Naive B cell (primary cell): Measurements from ENCODE around the gene TECRL. TPM values are rescaled to one million over a fixed set of nuclear protein-coding genes. Genes with fewer than 3 reads are reported as not detected.

ENCODE experiments used
- ATAC-seq, 2 donors: fragments of 150-1000 bp; cut with Tn5 transposase; 2 replicates each; pipeline ENCODE4 v1.10.0; 2021; ENCODE audit warnings: low read depth in 2 of 2, mild to moderate bottlenecking in 2 of 2, moderate library complexity in 2 of 2
- DNase-seq: peaks from one replicate; pipeline ENCODE4 v3.0.0; 2022
- H3K27ac Mint-ChIP-seq, 6 donors: one replicate each; pipeline ENCODE4 v1.8.0; 2020 to 2022; ENCODE audit warnings: mild to moderate bottlenecking in 6 of 6, mixed read lengths in 6 of 6, moderate library complexity in 5 of 6, inconsistent platforms in 2 of 6
- H3K27me3 Mint-ChIP-seq, 3 donors: one replicate each; pipeline ENCODE4 v1.8.0; 2021 to 2022; ENCODE audit warnings: mixed read lengths in 3 of 3, mild to moderate bottlenecking in 1 of 3
- H3K36me3 Mint-ChIP-seq, 2 donors: one replicate each; pipeline ENCODE4 v1.8.0; 2020 to 2022; ENCODE audit warnings: mixed read lengths in 2 of 2, inconsistent platforms in 1 of 2, mild to moderate bottlenecking in 1 of 2
- H3K4me1 Mint-ChIP-seq, 3 donors: one replicate each; pipeline ENCODE4 v1.8.0; 2020 to 2022; ENCODE audit warnings: mixed read lengths in 3 of 3, inconsistent platforms in 1 of 3, mild to moderate bottlenecking in 1 of 3, moderate library complexity in 1 of 3
- H3K4me3 Mint-ChIP-seq, 8 donors: one replicate each; pipeline ENCODE4 v1.8.0; 2020 to 2022; ENCODE audit warnings: mild to moderate bottlenecking in 8 of 8, mixed read lengths in 8 of 8, moderate library complexity in 8 of 8, inconsistent platforms in 2 of 8
- H3K9me3 Mint-ChIP-seq, 7 donors: one replicate each; pipeline ENCODE4 v1.8.0; 2020 to 2022; ENCODE audit warnings: mixed read lengths in 7 of 7, mild to moderate bottlenecking in 5 of 7, inconsistent platforms in 2 of 7, moderate library complexity in 1 of 7
- polyA plus RNA-seq, 6 donors: library from polyadenylated mRNA; unstranded; fragments of 300-500 nt; fragmentation: Illumina TruSeq; gene quantifications; one replicate each; pipeline ENCODE4 v1.2.3, GENCODE V29; 2021; ENCODE audit warnings: low read depth in 6 of 6

The TECRL gene
- polyA plus RNA-seq, 6 donors from 2014 or later = not detected

GRCh38 chr4:64271601-64272081, 137.6 kb downstream of the TECRL start:
- no peak overlapping the region for H3K27ac Mint-ChIP-seq
- no peaks in the 10 kb centered on the region for H3K27me3 Mint-ChIP-seq
- H3K36me3 Mint-ChIP-seq = no peaks in the 10 kb centered on the region
- H3K9me3 Mint-ChIP-seq = peaks cover 0 to 11% (median 5%) of the 10 kb centered on the region in 7 donors
- DNase-seq (no peak), ATAC-seq (no peak)
- H3K4me3 Mint-ChIP-seq = no peak overlapping the region
- H3K4me1 Mint-ChIP-seq = no peaks in the 10 kb centered on the region

GRCh38 chr4:64266669-64267068, 142.6 kb downstream of the TECRL start:
- Mint-ChIP-seq H3K4me3 (no peak overlapping the region), H3K9me3 (peaks cover 0 to 13% (median 6%) of the 10 kb centered on the region in 7 donors), H3K36me3 (no peaks in the 10 kb centered on the region), H3K27ac (no peak overlapping the region), H3K4me1 (no peaks in the 10 kb centered on the region), H3K27me3 (no peaks in the 10 kb centered on the region)
- no peak for DNase-seq
- no peak for ATAC-seq

GRCh38 chr4:64266263-64266662, 143.0 kb downstream of the TECRL start:
- Mint-ChIP-seq H3K4me3 (no peak overlapping the region), H3K27me3 (no peaks in the 10 kb centered on the region), H3K27ac (no peak overlapping the region), H3K9me3 (peaks cover 0 to 13% (median 6%) of the 10 kb centered on the region in 7 donors), H3K36me3 (no peaks in the 10 kb centered on the region), H3K4me1 (no peaks in the 10 kb centered on the region)
- ATAC-seq = no peak
- DNase-seq = no peak

DNA sequence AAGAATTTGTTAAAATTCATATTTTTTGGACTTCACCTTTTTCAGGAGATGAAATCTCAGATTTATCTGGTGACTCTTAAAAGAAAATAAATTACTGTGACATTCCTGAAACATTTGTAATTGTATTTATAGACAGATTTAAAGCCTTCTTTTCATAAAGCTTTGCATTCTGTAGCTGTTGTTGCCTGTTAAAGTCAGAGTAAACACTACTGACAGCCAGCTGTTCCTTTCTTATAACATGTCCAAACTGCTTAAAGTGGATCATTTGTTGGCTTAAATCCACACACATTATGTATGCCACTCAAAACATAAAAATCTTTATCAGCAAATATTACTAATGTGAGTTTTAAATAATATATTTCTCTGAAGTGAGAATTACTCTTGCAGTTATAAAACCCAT, 157.5 kb downstream of the TECRL start:
- H3K36me3 Mint-ChIP-seq = no peaks in the 10 kb centered on the region
- DNase-seq = no peak
- no peak overlapping the region for H3K27ac Mint-ChIP-seq
- no peak for ATAC-seq
- peaks cover 2 to 14% (median 5%) of the 10 kb centered on the region in 7 donors for H3K9me3 Mint-ChIP-seq
- no peaks in the 10 kb centered on the region for H3K27me3 Mint-ChIP-seq
- H3K4me1 Mint-ChIP-seq = no peaks in the 10 kb centered on the region
- H3K4me3 Mint-ChIP-seq = no peak overlapping the region

DNA sequence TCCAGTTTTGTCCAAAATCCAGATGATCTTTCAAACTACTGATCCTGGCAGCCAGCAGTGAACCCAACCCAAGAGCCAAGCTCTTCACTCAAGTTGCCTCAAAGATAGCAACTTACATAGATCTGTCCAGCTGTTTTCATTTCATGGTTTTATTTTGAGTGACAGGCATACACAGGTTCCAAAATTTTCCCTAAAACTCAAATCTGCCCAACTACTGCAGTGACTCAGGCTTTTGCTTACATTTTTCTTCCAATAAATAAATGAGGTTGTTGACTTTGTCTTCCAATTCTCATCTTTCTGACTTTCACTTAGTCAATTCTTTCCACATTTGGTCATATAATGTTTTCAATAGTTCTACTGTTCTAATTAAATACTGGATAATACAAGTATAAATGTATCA, 158.8 kb downstream of the TECRL start:
- H3K4me1 Mint-ChIP-seq = no peaks in the 10 kb centered on the region
- no peaks in the 10 kb centered on the region for H3K36me3 Mint-ChIP-seq
- H3K27ac Mint-ChIP-seq = no peak overlapping the region

DNA sequence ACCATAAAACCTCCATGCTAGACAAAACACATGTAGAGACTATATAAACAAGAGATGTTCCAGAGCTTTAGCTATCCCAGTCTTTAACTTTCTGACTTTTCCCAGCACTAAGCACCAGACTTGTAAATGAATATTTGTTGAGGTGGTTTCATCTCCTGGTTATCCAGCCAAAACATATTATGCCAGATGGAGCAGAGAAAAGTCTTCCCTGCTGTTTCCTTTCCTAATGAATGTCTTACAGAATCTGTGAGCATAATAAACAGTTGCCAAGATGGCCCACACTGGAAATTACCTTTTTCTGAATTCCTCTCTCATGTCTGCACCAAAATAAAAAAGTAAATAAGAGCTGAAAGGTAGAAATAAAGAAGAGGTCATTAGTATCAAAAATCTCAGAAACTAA, 159.2 kb downstream of the TECRL start:
- Mint-ChIP-seq H3K4me3 (no peak overlapping the region), H3K36me3 (no peaks in the 10 kb centered on the region)
- no peak for ATAC-seq

More for the DNA sequence above, 158.8 kb downstream of the TECRL start:
- Mint-ChIP-seq H3K4me3 (no peak overlapping the region), H3K27me3 (no peaks in the 10 kb centered on the region), H3K9me3 (peaks cover 2 to 14% (median 5%) of the 10 kb centered on the region in 7 donors)
- DNase-seq = no peak
- ATAC-seq = no peak

DNA sequence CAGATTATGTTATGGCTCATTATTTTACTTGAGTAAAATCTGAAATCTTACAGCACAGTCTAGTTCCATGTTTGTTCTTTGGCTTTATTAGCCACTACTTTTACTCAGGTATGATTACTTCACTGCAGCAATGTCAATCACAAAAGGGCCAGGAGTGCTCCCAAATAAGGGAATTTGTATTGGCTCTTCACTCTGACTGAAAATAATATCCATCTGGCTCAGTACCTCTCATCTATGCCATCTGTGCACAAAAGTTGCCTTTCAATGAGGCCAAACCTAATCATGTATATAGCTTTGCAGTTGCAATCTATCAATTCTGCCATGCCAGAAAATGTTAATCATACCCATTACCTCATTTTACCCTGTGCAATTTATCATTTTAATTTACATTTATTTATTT, 161.1 kb downstream of the TECRL start:
- Mint-ChIP-seq H3K27me3 (no peaks in the 10 kb centered on the region), H3K27ac (no peak overlapping the region), H3K36me3 (no peaks in the 10 kb centered on the region), H3K4me1 (no peaks in the 10 kb centered on the region), H3K9me3 (peaks cover 2 to 14% (median 5%) of the 10 kb centered on the region in 7 donors), H3K4me3 (no peak overlapping the region)
- ATAC-seq (no peak), DNase-seq (no peak)

More for the DNA sequence above, 159.2 kb downstream of the TECRL start:
- no peaks in the 10 kb centered on the region for H3K4me1 Mint-ChIP-seq
- DNase-seq = no peak
- H3K27ac Mint-ChIP-seq = no peak overlapping the region
- no peaks in the 10 kb centered on the region for H3K27me3 Mint-ChIP-seq
- peaks cover 2 to 14% (median 5%) of the 10 kb centered on the region in 7 donors for H3K9me3 Mint-ChIP-seq

DNA sequence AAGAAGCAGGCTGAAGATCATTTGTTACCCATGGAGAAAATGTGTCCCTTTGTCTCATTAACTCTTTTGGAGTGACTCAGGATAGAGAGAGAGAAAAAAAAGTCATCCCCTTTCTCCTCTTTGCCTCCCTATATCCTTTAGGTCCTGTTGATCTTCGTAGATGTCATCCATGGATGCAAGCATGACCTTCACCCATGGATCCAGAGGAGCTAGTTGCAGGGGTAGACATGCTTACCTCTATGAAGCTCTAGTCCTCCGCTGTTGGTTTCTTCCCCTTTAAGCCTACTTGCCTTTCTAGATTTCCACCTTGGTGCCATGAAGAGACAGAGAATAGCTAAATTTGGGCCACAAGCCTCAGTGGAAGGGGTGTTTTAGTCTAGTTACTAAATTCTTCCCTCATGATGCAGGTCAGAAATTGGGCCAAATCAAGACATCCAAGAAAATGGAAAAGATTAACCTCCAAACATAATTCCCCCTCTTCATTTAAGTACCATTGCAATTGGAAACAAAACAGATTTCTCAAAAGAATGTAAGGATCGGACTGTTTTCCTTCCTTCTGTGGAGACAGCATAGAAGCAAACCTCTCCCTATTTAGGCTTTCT, 178.4 kb downstream of the TECRL start:
- Mint-ChIP-seq H3K27ac (peak overlapping the region in 1 of 6 donors; percentile 29), H3K36me3 (peaks cover 0 to 8% of the 10 kb centered on the region in 2 donors), H3K27me3 (no peaks in the 10 kb centered on the region), H3K4me1 (no peaks in the 10 kb centered on the region), H3K4me3 (peak overlapping the region in 1 of 8 donors; percentile 56), H3K9me3 (peaks cover 19 to 66% (median 26%) of the 10 kb centered on the region in 7 donors)
- no peak for DNase-seq
- no peak for ATAC-seq
